HG03025 (cell line): Measurements from ENCODE around the gene MED22.
"Not testable (repeated sequence)": the region's sequence is repeated elsewhere in the genome, so short reads cannot be mapped to it uniquely, and the experiment has no call there.

ENCODE experiments used
- ATAC-seq: cut with Tn5 transposase; IDR thresholded peaks from one replicate; pipeline ENCODE4 v1.9.1; 2021; ENCODE audit warnings: mild to moderate bottlenecking, moderate library complexity; ENCODE audit not compliant: unreplicated experiment, low FRiP score

MED22 gene

DNA sequence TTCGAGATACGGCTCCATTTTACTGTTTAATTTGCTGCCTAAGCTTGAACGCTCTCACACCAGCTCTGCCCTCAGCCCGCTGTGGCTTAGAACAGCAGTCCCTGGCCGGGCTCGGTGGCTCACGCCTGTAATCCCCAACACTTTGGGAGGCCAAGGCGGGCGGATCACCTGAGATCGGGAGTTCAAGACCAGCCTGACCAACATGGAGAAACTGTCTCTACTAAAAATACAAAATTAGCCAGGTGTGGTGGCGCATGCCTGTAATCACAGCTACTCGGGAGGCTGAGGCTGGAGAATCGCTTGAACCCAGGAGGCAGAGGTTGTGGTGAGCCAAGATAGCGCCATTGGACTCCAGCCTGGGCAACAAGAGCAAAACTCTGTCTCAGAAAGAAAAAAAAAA lies 29.3 kb upstream of the MED22 start:
- ATAC-seq, result not testable (repeated sequence)

DNA sequence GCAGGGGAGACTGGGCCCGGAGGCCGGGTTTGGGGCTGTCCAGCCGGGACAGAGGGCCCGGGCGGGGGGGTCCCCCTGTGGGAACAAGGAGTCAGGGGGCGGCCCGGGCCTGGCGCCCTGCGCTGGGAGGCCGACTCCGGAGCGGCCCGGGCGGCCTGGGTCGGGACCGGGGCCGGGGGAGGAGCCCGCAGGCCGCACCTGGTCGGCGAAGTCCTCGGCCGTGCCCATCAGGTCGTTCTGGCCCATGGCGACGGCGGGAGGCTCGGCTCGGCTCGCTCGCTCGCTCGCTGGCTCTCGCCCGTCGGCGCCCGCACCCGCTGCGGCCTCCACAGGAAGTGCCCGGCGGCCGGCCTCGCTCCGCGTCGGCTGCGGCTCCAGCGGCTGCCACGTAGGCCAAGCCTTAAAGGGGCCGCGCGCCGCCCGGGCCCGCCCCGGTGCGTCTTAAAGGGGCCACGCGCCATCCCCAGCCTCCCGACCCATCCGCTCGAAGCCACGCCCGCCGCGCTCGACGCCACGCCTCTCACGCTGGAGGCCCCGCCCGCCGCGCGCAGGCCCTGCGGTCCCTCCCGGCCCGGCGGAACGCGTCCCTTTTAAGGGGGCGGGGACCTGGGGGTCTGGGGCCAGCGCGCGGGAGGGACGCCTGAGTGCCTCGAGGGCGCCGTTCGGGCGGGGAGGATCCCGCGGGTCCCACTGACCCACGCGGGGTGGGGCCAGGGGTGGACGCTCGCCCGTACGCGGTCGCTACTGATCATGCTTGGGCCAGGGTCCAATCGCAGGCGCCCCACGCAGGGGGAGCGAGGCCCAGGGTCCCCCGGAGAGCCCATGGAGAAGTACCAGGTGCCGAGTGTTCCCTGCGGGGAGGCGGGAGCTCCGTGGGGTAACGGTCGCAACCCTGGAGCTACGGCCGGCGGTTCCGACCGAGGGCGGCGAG lies 28.1 kb upstream of the MED22 start, which contains the start of the genes STKLD1 and SURF4:
TSS of gene STKLD1 (plus strand) at position 643 of the 931 bp plus-strand sequence. CDS start at position 751, 108 bp downstream.
TSS of gene SURF4 (minus strand) at position 337 of the 931 bp plus-strand sequence. CDS start at position 246, 91 bp downstream.
- ATAC-seq, result peak; percentile 80

DNA sequence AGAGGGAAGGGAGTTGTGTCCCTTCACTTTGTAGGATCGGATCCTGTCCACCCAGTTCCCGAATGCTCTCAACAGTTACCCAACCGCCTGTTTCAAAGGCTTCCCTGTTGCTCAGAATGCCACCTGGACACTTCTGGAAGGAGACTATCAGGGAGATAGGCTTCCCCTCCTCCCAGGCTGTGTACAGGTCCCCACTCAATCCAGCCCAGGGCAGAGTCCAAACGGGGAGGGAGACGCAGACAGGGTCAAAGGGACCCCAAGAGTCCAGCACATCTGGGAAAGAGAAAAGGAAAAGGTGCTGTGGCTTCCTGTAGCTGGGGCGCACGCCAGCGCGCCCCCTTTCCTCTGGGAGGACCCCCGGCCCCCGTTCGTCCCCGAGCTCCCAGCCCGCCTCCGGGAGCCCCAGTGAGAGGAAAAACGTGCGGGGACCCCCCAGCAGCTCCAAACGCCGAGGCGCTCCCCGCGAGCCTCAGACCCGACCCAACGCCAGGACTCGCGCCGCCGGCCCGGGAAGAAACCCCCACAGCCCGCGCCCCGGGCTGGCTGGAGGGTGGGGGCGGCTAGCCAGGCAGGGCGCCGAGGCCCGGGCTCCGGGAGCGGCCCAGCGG lies 27.3 kb upstream of the MED22 start:
- ATAC-seq, result peak; percentile 5

DNA sequence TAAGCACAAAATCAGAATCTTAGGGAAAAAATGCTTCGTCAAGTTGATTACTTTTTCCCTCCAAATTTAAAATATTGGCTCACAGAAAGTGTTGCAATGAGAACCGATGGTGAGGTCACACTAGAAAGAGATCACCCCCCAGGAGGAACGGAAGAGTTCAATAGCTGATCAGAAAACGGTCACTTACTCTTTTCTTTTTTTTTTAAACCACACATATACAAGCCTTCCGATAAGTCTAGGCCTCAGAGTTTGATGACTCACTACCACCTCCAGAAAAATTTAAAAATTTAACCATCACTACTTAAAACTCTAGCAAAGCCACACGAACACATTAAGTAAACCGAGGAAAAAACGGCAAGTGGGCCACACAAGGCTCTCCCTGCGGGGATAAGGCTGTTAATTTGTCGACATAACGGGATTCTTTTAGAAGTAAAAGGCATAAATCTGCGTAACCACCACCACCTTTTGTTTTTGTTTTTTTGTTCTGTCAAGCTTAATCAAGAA lies 26.7 kb upstream of the MED22 start:
- no peak for ATAC-seq

DNA sequence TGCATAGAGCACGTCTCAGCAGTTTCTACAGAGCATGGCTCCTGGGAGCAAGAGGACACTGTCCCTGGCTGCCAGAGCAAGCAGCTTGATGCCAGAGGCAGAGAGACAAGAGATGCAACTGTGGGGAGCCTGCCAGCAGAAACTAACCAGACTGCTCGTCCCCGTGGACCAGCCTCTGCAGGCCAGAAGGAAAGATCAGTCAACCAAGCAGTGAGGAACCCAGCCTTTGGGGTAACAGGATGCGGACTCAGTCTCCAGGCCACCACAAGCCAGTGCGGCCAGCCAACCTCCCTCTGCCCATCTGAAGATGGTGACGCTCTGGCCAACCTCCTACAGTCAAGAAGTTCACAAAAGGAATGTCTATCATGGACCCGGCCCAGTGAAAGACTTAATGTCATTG lies 24.2 kb upstream of the MED22 start:
- no peak for ATAC-seq

DNA sequence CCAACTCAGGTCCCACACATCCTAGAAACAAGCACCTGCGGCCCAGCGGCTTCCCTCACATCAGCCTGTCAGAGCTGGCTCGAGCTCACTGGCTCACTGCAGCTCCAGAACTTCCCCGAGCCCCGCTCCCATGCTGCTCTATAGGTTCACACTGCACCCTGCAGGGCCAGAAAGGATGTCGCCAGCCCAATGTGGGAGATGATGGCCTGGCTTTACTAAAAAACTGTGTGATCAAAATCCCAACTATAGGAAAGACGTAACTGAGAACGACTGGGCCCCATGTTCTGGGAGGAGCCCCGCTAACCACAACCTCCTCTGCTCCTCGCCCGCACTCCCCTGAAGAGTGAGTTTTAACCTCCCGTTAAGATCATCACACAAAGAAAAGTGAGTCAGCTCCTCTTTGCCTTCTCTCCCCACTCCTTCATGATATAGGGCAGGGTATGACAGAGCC lies 23.4 kb upstream of the MED22 start:
- no peak for ATAC-seq

DNA sequence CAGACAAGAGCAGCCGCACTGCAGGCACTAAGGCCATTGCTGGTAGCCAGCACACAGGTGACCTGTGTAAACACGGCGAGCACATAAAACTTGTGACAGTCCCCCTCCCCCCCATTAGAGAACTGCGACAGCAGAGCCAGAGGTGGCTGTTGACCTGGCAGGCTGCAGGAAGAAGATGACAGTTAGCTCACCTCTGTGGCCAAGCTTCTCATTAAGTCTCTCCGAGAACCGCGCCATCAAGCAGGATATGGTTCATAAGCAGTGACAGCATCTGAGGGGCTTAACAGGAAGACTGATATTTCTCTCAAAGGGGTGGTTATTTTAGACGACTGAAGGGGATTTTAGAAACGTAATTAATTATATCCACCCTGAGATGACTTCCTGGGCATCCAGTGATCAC lies 22.8 kb upstream of the MED22 start:
- ATAC-seq, result no peak

DNA sequence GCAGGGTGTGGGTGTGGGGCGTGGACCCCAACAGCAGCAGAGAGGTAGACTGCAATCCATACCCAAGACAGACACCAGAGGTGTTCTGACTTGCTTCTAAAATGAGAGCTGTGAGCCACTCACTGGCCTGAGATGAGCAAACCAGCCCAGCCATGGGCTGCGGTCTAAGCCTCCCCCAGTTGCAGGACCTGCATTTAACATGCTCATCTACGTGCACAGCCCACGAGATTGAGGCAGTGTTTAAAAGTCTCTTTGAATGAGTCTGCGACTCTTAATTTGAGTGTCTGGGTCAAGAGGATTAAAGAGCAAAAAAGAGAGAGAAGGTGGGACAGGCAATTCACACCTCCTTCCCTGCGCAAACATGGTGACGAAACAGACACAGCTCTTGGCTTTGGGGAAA lies 22.0 kb upstream of the MED22 start:
- ATAC-seq, result no peak

DNA sequence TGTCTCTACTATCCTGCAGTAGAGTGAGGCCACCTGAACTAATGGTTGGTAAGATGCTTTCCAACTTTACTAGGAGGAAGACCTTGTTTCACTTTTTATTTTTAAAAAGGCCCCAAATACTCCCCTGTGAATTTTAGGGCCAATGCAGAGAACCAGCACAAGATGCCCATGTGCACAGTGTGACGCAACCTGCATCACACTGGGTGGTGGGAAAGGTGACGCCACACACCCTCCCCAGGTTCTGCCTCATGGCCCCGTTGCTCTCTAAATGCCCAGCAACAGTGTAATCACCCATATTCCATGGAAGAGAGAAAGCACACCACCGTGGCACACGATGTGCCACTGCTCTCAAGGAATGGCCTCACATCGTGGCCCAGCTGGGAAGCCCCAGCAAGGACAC lies 21.5 kb upstream of the MED22 start:
- ATAC-seq, result no peak

DNA sequence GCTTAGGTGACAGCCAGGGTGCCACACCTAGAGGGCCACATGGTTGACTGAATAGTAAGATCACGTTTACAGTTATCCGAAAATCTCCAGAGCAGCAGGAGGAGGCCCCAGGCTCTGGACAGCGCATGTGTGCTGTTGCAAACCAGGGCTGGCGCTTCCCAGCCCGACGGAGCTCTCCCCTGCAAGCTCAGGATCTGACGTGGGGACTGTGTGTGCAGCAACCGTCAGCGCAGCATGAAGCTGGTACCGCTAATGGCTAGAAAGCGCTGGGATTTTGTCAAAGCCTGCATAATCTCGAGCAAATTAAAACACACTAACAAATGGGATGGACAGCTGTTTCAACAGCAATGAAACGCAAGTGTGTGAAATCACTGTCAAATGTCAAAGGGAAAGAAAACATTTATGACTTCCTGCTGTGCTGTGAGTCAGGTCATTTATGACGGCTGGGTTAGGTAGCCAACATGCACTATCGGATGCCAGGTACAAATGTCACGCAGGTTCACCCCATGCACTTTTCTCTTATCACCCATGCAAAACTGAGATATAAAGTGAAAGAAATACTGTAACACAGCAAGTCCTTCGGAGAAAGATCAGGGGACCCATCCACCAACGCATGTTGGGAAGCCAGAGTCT lies 20.4 kb upstream of the MED22 start:
- ATAC-seq, result no peak

DNA sequence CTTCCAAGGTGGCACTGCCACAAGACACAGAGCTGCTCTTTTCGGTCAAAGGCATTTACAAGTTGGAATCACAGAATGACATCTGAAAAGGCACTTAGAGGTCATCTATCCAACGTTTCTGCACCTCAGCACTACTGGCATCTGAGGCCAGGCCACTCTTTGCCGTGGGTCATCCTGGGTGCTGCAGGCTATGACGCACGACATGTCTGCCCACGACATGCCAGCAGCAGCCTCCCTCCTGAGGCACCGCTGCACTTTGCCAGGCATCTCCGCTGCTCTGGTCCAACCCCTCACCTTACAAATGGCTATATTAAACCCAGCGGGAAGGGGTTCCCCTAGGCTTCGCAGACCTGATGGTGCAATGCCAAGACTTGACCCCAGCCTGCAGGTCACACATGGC lies 19.8 kb upstream of the MED22 start:
- ATAC-seq, result no peak

DNA sequence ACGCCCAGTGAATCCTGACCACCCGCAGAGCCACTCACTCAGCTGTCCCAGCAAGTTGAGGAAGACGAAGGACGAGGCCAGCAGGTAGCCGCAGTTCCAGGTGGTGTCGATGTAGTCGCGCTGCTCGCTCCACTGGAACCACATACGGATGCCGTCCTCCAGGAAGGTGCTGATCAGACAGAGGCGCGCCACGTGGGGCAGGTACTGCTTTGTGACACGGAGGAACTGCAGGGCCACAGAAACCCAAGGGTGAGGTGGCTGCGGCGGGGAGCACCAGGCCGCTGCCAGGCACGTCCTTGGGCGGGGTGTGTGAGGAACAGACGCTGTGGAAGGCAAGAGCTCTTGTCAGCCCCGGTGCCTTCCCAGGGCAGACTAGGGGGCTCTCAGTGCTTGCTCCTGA lies 19.3 kb upstream of the MED22 start:
- ATAC-seq, result no peak

DNA sequence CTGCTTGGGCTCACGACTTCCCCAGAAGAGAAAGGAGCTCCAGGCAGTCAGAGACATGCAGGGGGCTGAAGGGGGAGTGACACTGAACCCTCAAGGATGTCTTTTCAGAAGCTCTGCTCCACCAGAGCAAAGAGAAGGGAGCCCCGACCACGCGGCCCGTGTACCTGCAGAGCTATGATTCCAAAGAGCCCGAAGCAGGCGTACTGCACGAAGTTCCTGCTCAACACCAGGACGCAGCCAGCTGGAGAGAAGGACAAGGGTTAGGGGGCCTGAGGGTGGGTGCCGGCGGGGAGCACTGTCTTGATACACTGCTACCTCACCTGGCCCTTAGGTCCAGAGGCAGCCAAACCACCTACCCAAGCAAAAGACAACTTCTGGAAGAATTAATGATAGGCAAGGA lies 18.5 kb upstream of the MED22 start:
- no peak for ATAC-seq

DNA sequence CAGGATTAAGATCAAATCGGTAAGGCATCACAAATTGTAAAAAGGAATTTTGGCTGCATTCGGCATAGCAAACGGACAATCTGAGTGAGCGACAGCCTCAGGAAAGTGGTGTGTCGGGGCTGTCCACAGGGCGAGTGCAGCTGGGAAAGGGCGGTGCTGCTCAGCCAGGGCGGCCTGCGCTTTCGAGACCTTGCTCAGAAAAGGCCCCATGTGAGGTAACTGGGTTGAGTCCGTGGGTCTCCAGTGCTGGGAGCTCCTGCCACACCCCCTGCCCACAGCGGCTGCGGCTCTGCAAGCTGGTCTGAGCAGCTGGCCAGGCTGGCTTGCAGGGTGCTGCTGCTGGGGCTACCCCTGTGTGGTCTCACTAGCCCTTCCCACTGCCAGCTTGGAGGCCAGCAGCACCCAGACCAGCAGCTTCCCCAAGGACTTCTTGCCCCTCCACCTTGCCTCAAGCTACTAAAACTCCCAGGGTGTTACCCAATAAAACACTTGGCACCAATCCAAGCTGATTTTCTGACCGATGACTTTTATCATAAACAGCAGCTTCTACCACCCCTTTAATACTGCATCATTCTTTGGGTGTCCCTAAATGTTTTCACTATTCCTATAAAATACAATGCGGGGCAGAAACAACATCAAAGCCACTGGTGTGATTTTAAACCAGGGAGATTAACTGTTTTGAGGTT lies 14.6 kb upstream of the MED22 start:
- ATAC-seq, result no peak

DNA sequence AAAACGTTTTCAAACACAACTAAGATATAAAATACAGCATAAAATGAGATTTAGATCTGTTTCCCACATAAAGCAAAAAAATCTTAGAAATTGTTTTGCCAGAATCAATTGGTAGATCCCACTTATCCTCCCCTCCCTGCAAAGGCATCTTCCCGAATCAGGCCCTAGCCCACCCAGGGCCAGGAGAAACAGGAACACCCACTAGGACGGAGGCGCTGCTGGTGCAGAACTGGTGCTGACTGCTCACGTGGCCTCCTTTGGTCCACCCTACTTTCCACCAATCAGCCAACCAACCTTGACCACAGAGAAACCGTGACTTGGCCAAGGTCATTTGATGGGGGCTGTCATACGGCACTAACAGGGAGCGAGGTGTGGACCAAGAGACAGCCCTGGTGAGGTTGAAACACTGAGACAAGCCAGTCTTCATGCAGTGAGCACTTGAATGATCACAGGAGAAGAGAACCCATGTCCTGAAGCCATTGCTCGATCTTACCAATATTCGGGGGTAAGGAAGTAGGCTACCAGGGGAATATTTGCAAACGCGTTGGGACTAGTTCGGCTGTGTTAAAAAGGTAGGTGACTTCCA lies 13.7 kb upstream of the MED22 start:
- no peak for ATAC-seq

DNA sequence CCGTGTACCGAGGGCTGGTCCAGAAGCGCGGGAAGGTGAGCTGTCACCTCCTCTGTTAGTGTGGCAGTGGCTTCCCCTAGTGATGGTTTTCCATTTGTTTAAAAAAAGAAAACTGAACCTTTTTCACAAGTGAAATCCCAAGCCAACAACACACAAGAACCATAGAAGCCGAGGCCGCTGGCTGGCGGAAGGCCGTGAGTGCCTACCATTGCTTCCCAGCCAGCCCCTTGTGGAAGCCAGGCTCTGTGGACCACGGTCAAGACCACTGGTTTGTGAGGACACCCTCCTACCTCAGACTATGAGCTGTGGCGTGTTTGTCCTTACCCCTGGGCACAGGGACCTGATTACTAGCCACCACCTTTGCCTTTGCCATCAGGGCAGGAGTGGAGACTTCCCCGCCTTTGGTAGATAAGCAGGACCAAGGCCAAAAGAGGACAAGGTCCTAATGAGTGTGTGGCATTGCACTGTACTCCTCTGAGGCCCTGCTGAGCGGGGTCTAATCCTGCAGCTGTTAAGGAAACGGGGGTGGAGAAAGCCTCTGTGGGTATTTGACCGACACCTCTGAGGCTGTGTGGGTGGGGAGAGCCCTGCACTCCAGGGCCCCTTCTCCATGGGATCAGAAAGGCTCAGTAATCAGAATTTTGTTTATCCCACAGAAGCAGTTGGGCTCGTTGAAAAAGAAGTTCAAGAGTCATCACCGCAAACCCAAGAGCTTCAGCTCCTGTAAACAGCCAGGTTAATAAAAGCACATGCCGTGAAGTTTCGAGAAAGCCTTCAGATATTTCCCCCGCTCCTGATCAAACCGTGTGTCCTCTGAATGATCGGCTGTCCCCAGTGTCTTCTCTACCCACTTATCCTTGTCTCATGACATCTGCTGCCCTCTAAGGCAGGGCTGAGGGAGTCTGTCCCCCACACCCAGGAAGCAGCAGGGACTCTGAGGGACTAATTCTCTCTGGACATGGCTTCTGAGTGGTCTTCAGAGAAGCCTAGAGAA lies 12.8 kb upstream of the MED22 start:
- no peak for ATAC-seq

DNA sequence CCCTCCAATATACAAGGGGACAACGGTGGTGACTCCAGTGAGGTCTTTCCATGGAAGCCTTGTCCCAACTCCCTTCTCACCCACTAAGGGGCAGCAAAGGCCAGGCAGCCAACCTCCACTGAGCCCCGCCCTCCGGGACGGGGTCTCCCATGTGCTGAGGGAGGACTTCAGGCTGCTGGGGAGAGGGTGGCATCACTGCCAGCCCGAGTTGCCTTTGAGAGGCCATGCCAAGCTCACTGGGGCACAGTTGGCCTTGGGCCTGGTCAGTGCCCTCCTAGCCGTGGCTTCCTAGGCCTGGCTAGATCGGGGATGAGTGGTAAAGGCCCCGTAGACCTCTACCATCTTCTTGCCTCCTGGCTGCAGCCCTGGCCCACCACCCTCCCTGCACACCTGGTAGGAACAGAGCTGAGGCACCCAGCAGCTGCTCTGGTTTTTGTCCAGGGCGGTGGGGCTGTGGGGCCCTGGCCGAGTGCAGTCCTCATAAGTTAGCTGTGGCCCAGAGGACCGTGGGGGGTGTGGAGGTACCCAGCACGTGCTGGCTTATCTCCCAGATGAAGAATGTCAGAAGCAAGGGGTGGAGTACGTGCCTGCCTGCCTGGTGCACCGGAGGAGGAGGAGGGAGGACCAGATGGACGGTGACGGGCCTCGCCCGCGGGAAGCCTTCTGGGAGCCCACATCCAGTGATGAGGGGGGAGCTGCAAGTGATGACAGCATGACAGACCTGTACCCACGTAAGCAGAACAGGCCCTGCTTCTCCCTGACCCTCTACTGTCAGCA lies 11.7 kb upstream of the MED22 start:
- no peak for ATAC-seq

DNA sequence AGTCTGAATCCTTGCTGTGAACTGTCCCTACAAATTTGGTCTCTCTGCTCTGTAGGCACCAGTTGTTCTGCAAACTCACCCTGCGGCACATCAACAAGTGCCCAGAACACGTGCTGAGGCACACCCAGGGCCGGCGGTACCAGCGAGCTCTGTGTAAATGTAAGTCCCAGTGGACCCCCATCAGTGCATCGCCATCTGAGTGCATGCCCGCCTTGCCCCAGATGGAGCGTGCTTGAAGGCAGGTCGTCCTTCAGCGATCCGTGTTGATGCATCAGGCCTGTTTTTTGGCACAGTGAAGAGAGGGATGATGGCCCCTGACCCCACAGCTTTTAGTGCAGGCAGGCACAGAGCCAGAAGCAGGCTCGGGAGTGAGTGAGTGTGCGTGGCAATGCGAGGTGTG lies 9.7 kb upstream of the MED22 start:
- ATAC-seq, result no peak
